KMS-11 (cell line): Measurements from ENCODE around the gene S100A7.

Source experiments
- H2AFZ ChIP-seq: fragments of 200-600 bp; sonication (generic); 2 replicates; pipeline ENCODE4 v1.6.1; 2016; ENCODE audit warnings: antibody characterized with exemption, mixed run types, low read depth
- H3K27ac ChIP-seq: fragments of 200-600 bp; sonication (generic); 2 replicates; pipeline ENCODE4 v1.6.1; 2016; ENCODE audit warnings: mild to moderate bottlenecking, mixed run types
- H3K27me3 ChIP-seq: fragments of 200-600 bp; sonication (generic); 2 replicates; pipeline ENCODE4 v1.6.1; 2017; ENCODE audit warnings: mild to moderate bottlenecking, low read depth, mixed run types, moderate library complexity; ENCODE audit not compliant: insufficient read depth
- H3K36me3 ChIP-seq: fragments of 200-600 bp; sonication (generic); 2 replicates; pipeline ENCODE4 v1.6.1; 2017; ENCODE audit warnings: mild to moderate bottlenecking, mixed run types; ENCODE audit not compliant: insufficient read depth
- H3K4me1 ChIP-seq: fragments of 200-600 bp; sonication (generic); 2 replicates; pipeline ENCODE4 v1.6.1; 2016; ENCODE audit warnings: mild to moderate bottlenecking, low read depth, mixed run types; ENCODE audit not compliant: poor library complexity, severe bottlenecking
- H3K4me2 ChIP-seq: fragments of 200-600 bp; sonication (generic); 2 replicates; pipeline ENCODE4 v1.7.0; 2016; ENCODE audit warnings: mild to moderate bottlenecking, mixed run types
- H3K4me3 ChIP-seq: fragments of 200-600 bp; sonication (generic); IDR thresholded peaks from 2 replicates; pipeline ENCODE4 v1.6.1; 2017; ENCODE audit warnings: low read depth, low read length, mixed read lengths; ENCODE audit not compliant: insufficient read depth
- H3K79me2 ChIP-seq: fragments of 200-600 bp; sonication (generic); 2 replicates; pipeline ENCODE4 v1.6.1; 2016; ENCODE audit warnings: low read depth, mixed run types; ENCODE audit not compliant: insufficient read depth
- H3K9ac ChIP-seq: fragments of 200-600 bp; sonication (generic); 2 replicates; pipeline ENCODE4 v1.6.1; 2016; ENCODE audit warnings: mild to moderate bottlenecking, mixed run types
- H4K20me1 ChIP-seq: fragments of 200-600 bp; sonication (generic); 2 replicates; pipeline ENCODE4 v1.6.1; 2016; ENCODE audit warnings: mild to moderate bottlenecking, mixed run types; ENCODE audit not compliant: insufficient read depth
- TF ChIP-seq, protein P1 (sequence below): fragments of 200-600 bp; sonication (generic); conservative IDR thresholded peaks from 2 replicates; pipeline ENCODE4 v1.6.1; 2017; ENCODE audit warnings: low read depth, mild to moderate bottlenecking, antibody characterized with exemption, low read length, moderate library complexity, mixed read lengths

The S100A7 gene

DNA sequence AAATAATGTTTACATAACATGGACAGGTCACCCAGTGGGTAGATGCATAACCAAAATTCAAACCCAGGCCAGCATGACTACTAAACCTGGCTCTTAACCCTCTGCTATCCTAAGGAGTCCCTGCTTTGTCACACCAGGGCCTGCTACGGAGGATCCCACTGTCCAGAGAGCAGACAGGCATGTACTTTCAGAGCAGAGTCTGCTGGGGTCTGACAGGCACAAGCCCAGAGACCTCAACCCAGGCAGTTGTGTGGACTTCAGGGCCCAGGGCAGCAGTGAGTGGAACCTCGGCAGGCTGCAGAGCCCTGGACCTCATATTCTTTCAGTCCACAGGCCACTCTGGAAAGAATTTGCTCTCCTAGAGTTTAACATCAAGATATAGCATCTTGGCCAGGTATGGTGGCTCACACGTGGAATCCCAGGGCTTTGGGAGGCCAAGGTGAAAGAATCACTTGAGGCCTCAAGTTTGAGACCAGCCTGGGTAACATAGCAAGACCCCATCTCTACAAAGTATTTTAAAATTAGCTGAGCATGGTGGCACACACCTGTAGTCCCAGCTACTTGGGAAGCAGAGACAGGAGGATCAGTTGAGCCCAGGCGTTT, 16.1 kb upstream of the S100A7 start:
- Histone ChIP-seq H4K20me1 (no peaks in the 10 kb centered on the region), H3K4me1 (no peaks in the 10 kb centered on the region), H3K36me3 (no peaks in the 10 kb centered on the region), H2AFZ (no peak overlapping the region), H3K79me2 (no peaks in the 10 kb centered on the region), H3K27me3 (no peaks in the 10 kb centered on the region), H3K9ac (no peak overlapping the region), H3K4me2 (no peak overlapping the region), H3K4me3 (no peak overlapping the region), H3K27ac (no peak overlapping the region)
- TF ChIP-seq, protein P1, sequence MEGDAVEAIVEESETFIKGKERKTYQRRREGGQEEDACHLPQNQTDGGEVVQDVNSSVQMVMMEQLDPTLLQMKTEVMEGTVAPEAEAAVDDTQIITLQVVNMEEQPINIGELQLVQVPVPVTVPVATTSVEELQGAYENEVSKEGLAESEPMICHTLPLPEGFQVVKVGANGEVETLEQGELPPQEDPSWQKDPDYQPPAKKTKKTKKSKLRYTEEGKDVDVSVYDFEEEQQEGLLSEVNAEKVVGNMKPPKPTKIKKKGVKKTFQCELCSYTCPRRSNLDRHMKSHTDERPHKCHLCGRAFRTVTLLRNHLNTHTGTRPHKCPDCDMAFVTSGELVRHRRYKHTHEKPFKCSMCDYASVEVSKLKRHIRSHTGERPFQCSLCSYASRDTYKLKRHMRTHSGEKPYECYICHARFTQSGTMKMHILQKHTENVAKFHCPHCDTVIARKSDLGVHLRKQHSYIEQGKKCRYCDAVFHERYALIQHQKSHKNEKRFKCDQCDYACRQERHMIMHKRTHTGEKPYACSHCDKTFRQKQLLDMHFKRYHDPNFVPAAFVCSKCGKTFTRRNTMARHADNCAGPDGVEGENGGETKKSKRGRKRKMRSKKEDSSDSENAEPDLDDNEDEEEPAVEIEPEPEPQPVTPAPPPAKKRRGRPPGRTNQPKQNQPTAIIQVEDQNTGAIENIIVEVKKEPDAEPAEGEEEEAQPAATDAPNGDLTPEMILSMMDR = no peak

- no peaks in the 10 kb centered on the region for H3K79me2 ChIP-seq
- no peak overlapping the region for H3K4me2 ChIP-seq
- no peaks in the 10 kb centered on the region for H3K4me1 ChIP-seq
- TF ChIP-seq, protein P1 = no peak
- no peaks in the 10 kb centered on the region for H3K36me3 ChIP-seq
- H3K27ac ChIP-seq = no peak overlapping the region
- H2AFZ ChIP-seq = no peak overlapping the region
- no peak overlapping the region for H3K9ac ChIP-seq
- no peak overlapping the region for H3K4me3 ChIP-seq
- H3K27me3 ChIP-seq = no peaks in the 10 kb centered on the region
- H4K20me1 ChIP-seq = no peaks in the 10 kb centered on the region
These were observed 14.8 kb upstream of the S100A7 start for GRCh38 chr1:153475282-153475681.

DNA sequence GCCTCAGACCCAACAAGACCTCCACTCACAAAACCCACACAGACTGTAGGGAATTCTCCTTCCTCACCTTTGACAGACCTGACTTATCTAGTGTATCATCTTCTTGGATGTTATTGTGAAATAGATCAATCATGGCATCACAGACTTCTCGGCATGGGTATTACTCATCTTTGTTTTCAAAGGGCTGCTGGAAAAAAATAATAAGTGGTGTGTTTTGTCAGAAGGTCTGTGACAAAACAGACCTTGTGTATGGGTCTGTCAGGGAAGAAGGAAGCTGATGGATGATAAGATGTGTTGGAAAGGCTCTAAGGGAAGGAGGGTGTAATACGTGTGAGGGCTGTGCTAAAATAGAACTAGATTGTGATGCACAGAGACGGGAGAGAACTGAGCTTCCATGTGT, 13.9 kb upstream of the S100A7 start:
- Histone ChIP-seq H3K9ac (no peak overlapping the region), H3K27ac (no peak overlapping the region), H3K4me2 (no peak overlapping the region), H3K36me3 (no peaks in the 10 kb centered on the region), H3K27me3 (no peaks in the 10 kb centered on the region), H4K20me1 (no peaks in the 10 kb centered on the region), H2AFZ (no peak overlapping the region), H3K79me2 (no peaks in the 10 kb centered on the region), H3K4me3 (no peak overlapping the region), H3K4me1 (no peaks in the 10 kb centered on the region)
- TF ChIP-seq, protein P1 = no peak

DNA sequence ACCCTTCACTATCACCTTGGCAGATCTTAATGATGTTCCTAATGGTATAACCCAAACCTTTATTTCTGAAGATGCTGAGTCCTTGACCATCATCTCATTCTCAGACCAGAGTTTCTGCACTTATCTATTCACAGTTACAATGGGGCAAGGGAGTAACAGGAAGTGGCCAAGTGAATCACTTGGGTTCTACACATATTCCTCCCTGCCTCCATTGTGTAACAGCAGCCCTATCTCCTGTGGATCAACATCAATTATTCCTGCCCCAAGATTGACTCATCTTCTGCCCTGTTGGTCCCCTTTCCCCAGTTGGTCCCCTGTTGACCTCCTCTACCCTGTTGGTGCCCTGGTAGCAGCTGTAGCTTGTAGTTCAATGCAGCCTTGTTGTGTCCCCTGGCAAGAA, 10.3 kb upstream of the S100A7 start:
- Histone ChIP-seq H3K4me2 (no peak overlapping the region), H2AFZ (no peak overlapping the region), H3K27me3 (no peaks in the 10 kb centered on the region), H3K4me3 (peak overlapping the region; percentile 36), H3K4me1 (no peaks in the 10 kb centered on the region), H3K9ac (no peak overlapping the region), H4K20me1 (no peaks in the 10 kb centered on the region), H3K79me2 (no peaks in the 10 kb centered on the region), H3K27ac (no peak overlapping the region), H3K36me3 (no peaks in the 10 kb centered on the region)
- TF ChIP-seq, protein P1 = no peak
